GM21360 (cell line): ENCODE measurements around the gene ZYG11A.

Experiments
- ATAC-seq: cut with Tn5 transposase; IDR thresholded peaks from one replicate; pipeline ENCODE4 v1.9.1; 2021; ENCODE audit warnings: mild to moderate bottlenecking, moderate library complexity; ENCODE audit not compliant: unreplicated experiment

The ZYG11A gene

GRCh38 chr1:52876843-52877242 lies 34.3 kb downstream of the ZYG11A start:
- ATAC-seq, result no peak

DNA sequence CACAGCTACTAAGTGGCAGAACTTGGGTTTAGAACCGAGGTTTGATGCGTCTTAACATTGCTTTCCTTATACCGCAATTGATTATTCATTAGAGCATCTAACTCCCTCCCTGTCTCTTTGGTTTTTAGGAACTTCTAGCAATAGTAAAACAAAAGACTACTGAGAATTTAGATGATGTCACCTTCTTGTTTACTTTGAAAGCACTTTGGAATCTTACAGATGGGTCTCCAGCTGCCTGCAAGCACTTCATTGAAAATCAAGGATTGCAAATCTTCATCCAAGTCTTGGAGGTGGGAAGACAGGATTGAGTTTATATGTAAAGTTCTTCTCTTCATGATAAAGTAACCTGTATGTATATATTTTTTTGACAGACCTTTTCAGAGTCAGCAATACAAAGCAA lies 35.0 kb downstream of the ZYG11A start:
- no peak for ATAC-seq

- no peak for ATAC-seq
These were observed 37.6 kb downstream of the ZYG11A start for GRCh38 chr1:52880206-52880605.

DNA sequence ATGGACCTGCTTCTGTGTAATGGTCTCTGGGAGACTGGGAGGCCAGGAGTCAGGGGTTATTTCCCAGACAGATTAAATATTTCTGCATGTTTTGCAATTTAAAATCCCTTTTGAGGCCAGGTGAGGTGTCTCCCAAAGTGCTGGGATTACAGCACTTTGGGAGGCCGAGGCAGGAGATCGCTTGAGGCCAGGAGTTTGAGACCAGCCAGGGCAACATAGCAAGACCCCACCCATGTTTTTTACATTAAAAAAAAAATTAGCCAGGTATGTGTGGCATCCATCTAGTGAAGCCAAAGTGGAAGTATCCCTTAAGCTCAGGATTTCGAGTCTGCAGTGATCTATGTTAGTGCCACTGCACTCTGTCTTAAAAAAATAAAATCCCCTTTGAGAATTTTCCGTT lies 44.9 kb downstream of the ZYG11A start:
- ATAC-seq, result no peak

DNA sequence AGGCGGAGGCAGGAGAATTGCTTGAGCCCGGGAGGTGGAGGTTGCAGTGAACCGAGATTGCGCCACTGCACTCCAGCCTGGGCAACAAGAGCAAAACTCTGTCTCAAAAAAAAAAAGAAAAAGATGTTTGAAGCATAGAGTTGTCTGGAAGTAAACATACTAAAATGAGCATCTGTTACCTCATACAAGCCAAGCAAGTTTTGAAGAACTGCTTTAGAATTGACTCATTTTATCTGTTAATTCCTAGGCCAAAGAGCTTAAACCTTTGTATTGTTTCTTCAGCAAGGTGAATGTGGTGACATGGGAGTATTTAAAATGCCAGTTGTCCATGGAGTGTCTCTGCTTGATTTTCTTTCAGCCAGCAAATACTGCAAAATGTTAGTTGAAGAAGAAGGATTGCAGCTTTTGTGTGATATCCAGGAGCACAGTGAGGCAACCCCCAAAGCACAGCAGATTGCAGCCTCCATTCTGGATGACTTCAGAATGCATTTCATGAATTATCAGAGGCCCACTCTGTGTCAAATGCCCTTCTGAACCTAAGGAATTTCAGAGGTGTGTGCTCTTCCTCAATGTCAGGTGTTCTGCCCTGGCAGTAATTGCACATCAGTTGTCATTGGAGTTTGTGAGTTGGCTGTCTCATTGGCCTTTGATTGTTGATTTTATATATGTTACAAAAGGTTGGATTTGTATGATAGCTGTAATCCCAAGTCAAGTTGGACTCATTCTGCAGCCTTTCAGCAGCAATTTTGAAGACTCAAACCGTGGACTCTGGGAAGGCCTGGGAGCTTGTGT lies 50.1 kb downstream of the ZYG11A start:
- no peak for ATAC-seq

DNA sequence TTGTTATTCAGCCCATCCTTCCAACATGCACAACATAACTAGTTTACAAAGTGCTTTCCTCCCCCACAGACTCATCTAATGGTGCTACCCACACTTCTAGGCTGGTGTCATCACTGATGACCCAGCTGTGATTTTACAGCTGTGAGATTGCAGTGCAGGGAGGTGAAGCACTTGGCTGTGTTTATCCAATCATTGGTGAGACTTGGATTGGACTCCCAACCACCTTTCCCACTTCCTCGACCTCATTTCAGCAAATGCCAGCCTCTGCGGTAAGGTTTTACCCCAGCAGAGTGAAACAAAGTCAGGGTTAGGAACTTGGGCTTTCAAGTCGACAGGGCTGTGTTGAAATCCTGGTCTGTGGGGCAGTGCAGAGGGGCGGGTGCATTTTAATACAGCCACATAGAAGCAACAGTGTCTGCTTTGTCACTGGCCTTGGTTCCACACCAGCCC lies 56.9 kb downstream of the ZYG11A start:
- no peak for ATAC-seq

- ATAC-seq, result no peak
These were observed 57.8 kb downstream of the ZYG11A start for GRCh38 chr1:52900402-52900801.

DNA sequence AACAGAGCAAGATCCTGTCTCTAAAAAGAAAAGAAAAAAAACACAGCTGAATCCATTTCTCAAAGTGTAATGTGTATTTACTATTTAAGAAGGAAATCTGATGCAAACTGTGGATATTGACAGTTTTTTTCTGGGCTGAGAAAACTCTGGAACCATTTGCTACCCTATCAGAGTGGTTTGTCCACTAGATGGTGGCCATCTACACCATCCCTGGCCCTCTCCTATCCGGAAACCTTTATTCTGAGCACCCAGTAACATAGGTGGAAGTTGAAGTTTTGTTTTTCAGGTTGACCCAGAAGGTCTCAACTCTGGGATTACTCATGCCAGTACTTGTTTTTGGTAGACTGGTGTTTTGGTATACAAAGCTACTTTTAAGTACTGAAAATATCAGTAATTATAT lies 58.8 kb downstream of the ZYG11A start:
- no peak for ATAC-seq

GRCh38 chr1:52904208-52904926 lies 61.8 kb downstream of the ZYG11A start:
- ATAC-seq, result no peak

- ATAC-seq, result no peak
These were observed 62.6 kb downstream of the ZYG11A start for GRCh38 chr1:52904927-52905698.

- ATAC-seq, result no peak
These were observed 63.6 kb downstream of the ZYG11A start for GRCh38 chr1:52906135-52906603.

DNA sequence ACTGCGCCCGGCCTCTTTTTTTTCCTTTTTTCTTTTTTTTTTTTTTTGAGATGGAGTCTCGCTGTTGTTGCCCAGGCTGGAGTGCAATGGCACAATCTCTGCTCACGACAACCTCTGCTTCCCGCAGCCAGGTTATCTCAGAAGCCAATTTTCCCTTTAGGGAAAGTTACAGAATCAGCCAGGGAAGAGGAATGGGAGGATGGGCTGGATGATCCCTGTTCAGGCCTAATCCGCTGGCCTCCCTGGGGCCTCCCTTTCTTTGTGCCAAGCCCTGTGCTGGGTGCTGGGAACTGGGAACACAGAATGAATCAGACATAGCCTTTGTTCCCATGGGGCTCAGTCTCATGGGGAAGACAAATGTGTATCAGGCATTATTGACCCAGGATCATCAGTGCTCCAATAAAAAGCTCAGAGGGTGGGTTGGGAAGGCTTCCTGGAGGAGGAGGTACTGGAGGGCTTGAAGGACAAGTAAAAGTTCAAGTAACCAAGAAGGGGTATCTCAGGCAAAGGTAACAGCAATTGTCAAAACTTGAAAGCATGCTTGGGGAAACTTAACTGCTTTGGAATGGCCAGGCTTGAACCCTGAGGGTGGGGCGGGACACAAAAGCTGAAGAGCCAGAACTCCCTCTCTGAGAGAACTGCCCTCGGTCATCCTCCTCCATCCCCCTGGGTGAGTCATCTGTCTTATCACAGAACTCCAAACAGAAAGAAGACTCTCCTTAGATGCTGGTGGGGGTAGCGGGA lies 64.7 kb downstream of the ZYG11A start:
- no peak for ATAC-seq

DNA sequence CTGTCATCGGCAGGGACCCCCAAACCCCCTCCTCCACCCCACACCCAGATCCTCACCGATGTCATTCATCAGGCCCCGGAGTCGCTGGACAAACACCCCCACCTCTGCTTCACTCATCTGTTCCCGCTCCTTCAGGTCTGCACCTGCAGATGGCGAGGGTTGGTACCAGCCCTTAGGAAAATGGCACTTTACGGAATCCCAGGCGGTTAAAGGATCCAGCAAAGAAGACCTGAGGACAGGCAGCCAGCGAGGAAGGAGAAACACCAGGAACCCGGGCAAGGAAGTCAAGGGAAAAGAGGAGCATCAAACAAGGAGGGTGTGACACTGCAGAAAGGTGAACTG lies 65.2 kb downstream of the ZYG11A start:
- no peak for ATAC-seq

DNA sequence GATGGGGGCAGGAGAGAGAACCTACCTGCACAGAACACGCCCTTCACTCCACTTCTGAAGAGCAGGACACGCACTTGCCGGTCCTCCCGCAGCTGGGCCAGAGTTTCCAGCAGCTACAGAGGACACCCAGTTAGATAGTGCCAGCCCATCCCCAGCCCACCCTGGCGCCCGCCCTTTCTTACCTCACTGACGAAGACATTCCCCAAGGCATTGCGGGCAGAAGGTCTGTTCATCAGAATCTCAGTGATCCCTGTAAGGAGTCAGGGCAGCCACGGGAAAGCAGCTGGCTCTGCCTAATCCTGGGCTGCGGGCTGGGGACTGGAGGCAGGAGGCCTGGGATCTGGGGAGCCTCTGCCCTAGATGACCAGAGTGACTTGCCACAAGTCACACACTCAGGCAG lies 69.0 kb downstream of the ZYG11A start:
- no peak for ATAC-seq

DNA sequence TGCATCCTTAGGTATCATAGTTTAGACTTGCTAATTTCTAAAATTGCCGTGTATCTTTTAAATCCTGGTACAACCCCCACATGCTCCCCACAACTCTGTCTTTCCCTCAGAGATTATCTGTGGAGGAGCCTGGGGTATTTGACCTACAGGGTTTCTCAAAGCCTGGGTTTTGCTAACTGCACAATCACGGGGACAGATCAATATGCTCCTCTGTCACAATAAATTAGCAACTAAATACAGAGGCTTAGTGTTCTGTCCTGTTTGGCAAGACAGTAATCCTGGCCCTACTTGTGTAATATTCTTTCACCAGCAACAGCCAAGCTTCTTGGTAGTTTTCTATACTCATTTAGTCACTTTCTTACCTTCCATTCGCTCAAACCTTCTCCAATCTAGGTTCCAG lies 70.5 kb downstream of the ZYG11A start:
- no peak for ATAC-seq

GRCh38 chr1:52913537-52913936 lies 71.0 kb downstream of the ZYG11A start:
- no peak for ATAC-seq

DNA sequence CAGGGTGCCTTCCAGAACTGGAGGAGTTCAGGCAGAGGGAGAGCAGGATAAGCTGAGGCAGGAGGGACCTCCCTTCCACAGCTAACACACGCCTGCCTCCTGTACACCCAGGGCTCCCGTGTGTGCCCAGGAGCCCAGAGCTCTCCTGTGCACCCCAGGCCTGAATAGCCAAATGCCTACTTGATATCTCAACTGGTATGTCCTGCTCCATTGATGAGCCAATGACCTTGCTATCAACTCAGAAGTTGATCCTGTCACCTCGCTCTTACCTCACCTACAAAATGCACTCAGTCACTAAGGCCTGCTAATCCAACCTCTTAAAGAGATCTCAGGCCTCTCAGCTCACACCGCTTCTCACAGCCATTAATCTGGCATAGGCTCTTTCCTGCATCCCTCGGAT lies 71.9 kb downstream of the ZYG11A start:
- ATAC-seq, result no peak

- ATAC-seq, result no peak
These were observed 72.8 kb downstream of the ZYG11A start for GRCh38 chr1:52915211-52915854.

DNA sequence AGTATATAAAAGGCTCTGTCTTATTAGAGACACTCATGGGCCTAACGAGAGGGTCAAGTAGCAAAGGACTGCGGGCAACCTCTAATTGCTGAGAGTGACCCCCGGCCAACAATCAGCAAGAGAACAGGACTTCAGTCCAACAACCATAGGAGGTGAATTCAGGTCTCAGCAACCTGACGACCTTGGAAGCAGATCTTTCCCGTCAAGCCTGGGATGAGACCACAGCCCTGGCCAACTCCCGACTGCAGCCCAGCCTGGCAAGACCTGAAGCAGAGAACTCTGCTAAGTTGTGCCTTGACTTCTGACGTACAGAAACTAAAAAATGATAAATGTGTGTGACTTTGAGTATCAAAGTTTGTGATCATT lies 73.3 kb downstream of the ZYG11A start:
- no peak for ATAC-seq

GRCh38 chr1:52916241-52916975 lies 73.8 kb downstream of the ZYG11A start:
- no peak for ATAC-seq
